WTC11 (cell line): ENCODE measurements around the gene EPB41L4B. TPM values are rescaled to one million over a fixed set of nuclear protein-coding genes. Genes with fewer than 3 reads are reported as not detected.

ENCODE experiments used
- ATAC-seq: fragments of 200-7000 bp; cut with Tn5 transposase; 2 replicates; pipeline ENCODE4 v1.10.0; 2021; ENCODE audit warnings: mild to moderate bottlenecking, moderate library complexity
- CTCF ChIA-PET: fragments of 300-600 bp; sonication (Branson Sonifier 250); formaldehyde crosslinking; loops from one replicate; lab custom pipeline; 2021; ENCODE audit warnings: antibody characterized with exemption; lab: Charles Lee
- POLR2A ChIA-PET: fragments of 350-600 bp; sonication (Branson Sonifier 250); formaldehyde crosslinking; loops from one replicate; lab custom pipeline; 2021; ENCODE audit warnings: antibody characterized with exemption; lab: Charles Lee
- DNase-seq: peaks from one replicate; pipeline ENCODE4 v3.0.0; 2021; ENCODE audit warnings: low spot score
- H3K27ac Mint-ChIP-seq: 2 replicates; pipeline ENCODE4 v1.8.0; 2021; ENCODE audit warnings: mixed read lengths
- H3K27me3 Mint-ChIP-seq: 2 replicates; pipeline ENCODE4 v1.8.0; 2021; ENCODE audit warnings: low read depth, mild to moderate bottlenecking, moderate library complexity, mixed read lengths
- H3K36me3 Mint-ChIP-seq: 2 replicates; pipeline ENCODE4 v1.8.0; 2021; ENCODE audit warnings: mixed read lengths
- H3K4me1 Mint-ChIP-seq: 2 replicates; pipeline ENCODE4 v1.8.0; 2022; ENCODE audit warnings: mixed read lengths
- H3K4me3 Mint-ChIP-seq: 2 replicates; pipeline ENCODE4 v1.8.0; 2021; ENCODE audit warnings: mild to moderate bottlenecking, moderate library complexity, mixed read lengths
- H3K9me3 Mint-ChIP-seq: 2 replicates; pipeline ENCODE4 v1.8.0; 2021; ENCODE audit warnings: mixed read lengths
- ATF2 ChIP-seq: sonication (generic); formaldehyde crosslinking; IDR thresholded peaks from 2 replicates; pipeline ENCODE4 v1.8.1; 2022; ENCODE audit warnings: low read depth, missing genetic modification reagents, borderline replicate concordance
- FOXK1 ChIP-seq: sonication (generic); formaldehyde crosslinking; IDR thresholded peaks from 2 replicates; pipeline ENCODE4 v1.8.0; 2022; ENCODE audit warnings: mild to moderate bottlenecking, moderate library complexity, missing genetic modification reagents
- FOXP4 ChIP-seq: sonication (generic); formaldehyde crosslinking; IDR thresholded peaks from 2 replicates; pipeline ENCODE4 v1.8.0; 2022; ENCODE audit warnings: mild to moderate bottlenecking, missing genetic modification reagents
- GRHL2 ChIP-seq: fragments of 250-450 bp; sonication (Bioruptor Pico); IDR thresholded peaks from 2 replicates; pipeline ENCODE4 v1.8.0; 2022; ENCODE audit warnings: mild to moderate bottlenecking, moderate library complexity; ENCODE audit not compliant: insufficient replicate concordance, severe bottlenecking
- JUN ChIP-seq: sonication (generic); formaldehyde crosslinking; IDR thresholded peaks from 2 replicates; pipeline ENCODE4 v1.8.0; 2023; ENCODE audit warnings: mild to moderate bottlenecking, missing genetic modification reagents
- NFATC4 ChIP-seq: fragments of 250-450 bp; sonication (Bioruptor Pico); IDR thresholded peaks from 2 replicates; pipeline ENCODE4 v1.9.0; 2021; ENCODE audit warnings: mild to moderate bottlenecking
- OVOL2 ChIP-seq: fragments of 250-450 bp; sonication (Bioruptor Pico); IDR thresholded peaks from 2 replicates; pipeline ENCODE4 v1.9.0; 2021; ENCODE audit warnings: mild to moderate bottlenecking, borderline replicate concordance
- SP1 ChIP-seq: sonication (generic); formaldehyde crosslinking; conservative IDR thresholded peaks from 2 replicates; pipeline ENCODE4 v1.8.1; 2022; ENCODE audit warnings: missing genetic modification reagents
- TCF7 ChIP-seq: sonication (generic); formaldehyde crosslinking; IDR thresholded peaks from 2 replicates; pipeline ENCODE4 v1.8.0; 2022; ENCODE audit warnings: mild to moderate bottlenecking, low read depth, missing genetic modification reagents, moderate library complexity
- ZMAT4 ChIP-seq: fragments of 250-450 bp; sonication (Bioruptor Pico); IDR thresholded peaks from 2 replicates; pipeline ENCODE4 v1.9.0; 2021; ENCODE audit warnings: mild to moderate bottlenecking
- ZNF219 ChIP-seq: sonication (generic); formaldehyde crosslinking; IDR thresholded peaks from 2 replicates; pipeline ENCODE4 v1.8.0; 2023; ENCODE audit warnings: missing genetic modification reagents, mild to moderate bottlenecking, borderline replicate concordance
- ZNF423 ChIP-seq: fragments of 250-450 bp; sonication (Bioruptor Pico); IDR thresholded peaks from 2 replicates; pipeline ENCODE4 v2.1.2; 2022; ENCODE audit warnings: mild to moderate bottlenecking, moderate library complexity
- ZNF671 ChIP-seq: fragments of 250-450 bp; sonication (Bioruptor Pico); IDR thresholded peaks from 2 replicates; pipeline ENCODE4 v1.8.0; 2021; ENCODE audit warnings: mild to moderate bottlenecking
- ZSCAN18 ChIP-seq: fragments of 250-450 bp; sonication (Bioruptor Pico); IDR thresholded peaks from 2 replicates; pipeline ENCODE4 v2.1.2; 2022; ENCODE audit warnings: mild to moderate bottlenecking, moderate library complexity
- total RNA-seq: library from RNA; stranded (reverse); gene quantifications from 3 replicates; pipeline ENCODE4 v1.2.3, GENCODE V29; 2021

The EPB41L4B gene
- total RNA-seq, 1 experiment from 2014 or later, result 20.0 TPM

- no peak for TF ChIP-seq FOXP4 (CRISPR knock-in tag)
- TF ChIP-seq ZNF423, result no peak
- TF ChIP-seq ZNF219 (CRISPR knock-in tag), result no peak
Observed at GRCh38 chr9:109277451-109277850, 43.4 kb downstream of the EPB41L4B start (continued).

GRCh38 chr9:109276469-109277440 is 44.1 kb downstream of the EPB41L4B start:
- no peak overlapping the region for H3K4me3 Mint-ChIP-seq
- CTCF ChIA-PET, result no interaction called here
- POLR2A ChIA-PET, result no interaction called here
- ATAC-seq (no peak), DNase-seq (no peak)
- H3K27me3 Mint-ChIP-seq, result no peaks in the 10 kb centered on the region
- no peak for TF ChIP-seq FOXK1 (CRISPR knock-in tag)
- TF ChIP-seq NFATC4 (CRISPR knock-in tag), result no peak
- TF ChIP-seq JUN, result no peak
- no peak for TF ChIP-seq ZMAT4 (CRISPR knock-in tag)
- no peak for TF ChIP-seq SP1
- TF ChIP-seq OVOL2 (CRISPR knock-in tag), result no peak
- TF ChIP-seq FOXP4 (CRISPR knock-in tag), result no peak
- TF ChIP-seq TCF7 (CRISPR knock-in tag), result no peak
- TF ChIP-seq ATF2 (CRISPR knock-in tag), result no peak
- no peak for TF ChIP-seq ZNF671
- no peak for TF ChIP-seq GRHL2 (CRISPR knock-in tag)
- no peak for TF ChIP-seq ZSCAN18 (CRISPR knock-in tag)
- H3K4me1 Mint-ChIP-seq, result peaks cover 8% of the 10 kb centered on the region
- H3K9me3 Mint-ChIP-seq, result no peaks in the 10 kb centered on the region
- peak overlapping the region; percentile 67; the same call in 1 of the 2 replicates for H3K27ac Mint-ChIP-seq
- H3K36me3 Mint-ChIP-seq, result peaks cover 15% of the 10 kb centered on the region
